B cell (primary cell): ENCODE measurements around the gene CD44. TPM values are rescaled to one million over a fixed set of nuclear protein-coding genes. Genes with fewer than 3 reads are reported as not detected.

Experiments used
- ATAC-seq: fragments of 200-7000 bp; cut with Tn5 transposase; one replicate; pipeline ENCODE4 v1.10.0; 2021; ENCODE audit warnings: low read depth, mild to moderate bottlenecking, moderate number of reproducible peaks, moderate library complexity
- CTCF ChIA-PET: fragments of 350-600 bp; sonication (Branson Sonifier 250); formaldehyde crosslinking; loops from one replicate; lab custom pipeline; 2021; ENCODE audit warnings: antibody characterized with exemption, inconsistent platforms; lab: Charles Lee
- POLR2A ChIA-PET: fragments of 350-600 bp; sonication (Branson Sonifier 250); formaldehyde crosslinking; loops from one replicate; lab custom pipeline; 2021; ENCODE audit warnings: antibody characterized with exemption; lab: Charles Lee
- DNase-seq: peaks from one replicate; pipeline ENCODE4 v3.0.0; 2013
- H2AFZ ChIP-seq: 2 replicates; pipeline ENCODE4 v1.6.1; 2012; ENCODE audit warnings: mild to moderate bottlenecking, low read depth, low read length; ENCODE audit not compliant: insufficient read depth, poor library complexity, severe bottlenecking
- H3K27ac ChIP-seq, 2 donors: 1 replicate in 1 of 2; 2 replicates in 1 of 2; pipeline ENCODE4 v1.5.1; 2012 to 2013; ENCODE audit warnings: low read length in 2 of 2, mild to moderate bottlenecking in 2 of 2, moderate library complexity in 1 of 2
- H3K27me3 ChIP-seq, 4 experiments: fragments of 200-600 bp in 1 of 4; sonication (generic) in 1 of 4; replicated peaks in 1 of 4; 1 replicate in 2 of 4; 2 replicates in 2 of 4; pipeline versions ENCODE4 v1.6.1 to v1.7.0; 2013 to 2016; ENCODE audit warnings: low read length in 3 of 4, mild to moderate bottlenecking in 2 of 4, mixed read lengths in 1 of 4, moderate library complexity in 1 of 4; ENCODE audit not compliant: insufficient read depth in 4 of 4, control insufficient read depth in 3 of 4; ENCODE audit errors: control extremely low read depth in 1 of 4
- H3K36me3 ChIP-seq, 2 experiments: replicated peaks in 1 of 2; 1 replicate in 1 of 2; 2 replicates in 1 of 2; pipeline versions ENCODE4 v1.6.1 to v1.7.1; 2013; ENCODE audit warnings: low read length in 1 of 2; ENCODE audit not compliant: insufficient read depth in 2 of 2, control insufficient read depth in 1 of 2; ENCODE audit errors: control extremely low read depth in 1 of 2, extremely low read depth in 1 of 2
- H3K4me1 ChIP-seq, 2 donors: fragments of 200-600 bp in 1 of 2; sonication (generic) in 1 of 2; 1 replicate in 1 of 2; 2 replicates in 1 of 2; pipeline versions ENCODE4 v1.5.1 to v1.6.1; 2013 to 2017; ENCODE audit warnings: low read length in 2 of 2; ENCODE audit not compliant: control insufficient read depth in 2 of 2, insufficient read depth in 2 of 2
- H3K4me2 ChIP-seq: replicated peaks from 2 replicates; pipeline ENCODE3; 2012; ENCODE audit warnings: mild to moderate bottlenecking, low read depth, low read length; ENCODE audit not compliant: poor library complexity, severe bottlenecking
- H3K4me3 ChIP-seq, 5 experiments: fragments of 200-600 bp in 1 of 5; sonication (generic) in 1 of 5; 1 replicate in 3 of 5; 2 replicates in 2 of 5; pipeline versions ENCODE4 v1.5.1 to v1.7.0; 2011 to 2016; ENCODE audit warnings: low read length in 4 of 5, mild to moderate bottlenecking in 4 of 5, low read depth in 2 of 5, control low read depth in 1 of 5, moderate library complexity in 1 of 5; ENCODE audit not compliant: insufficient read depth in 1 of 5; ENCODE audit errors: control extremely low read depth in 1 of 5, extremely low read depth in 1 of 5
- H3K79me2 ChIP-seq: fragments of 200-600 bp; sonication (generic); one replicate; pipeline ENCODE4 v1.6.0; 2016; ENCODE audit warnings: low read length; ENCODE audit not compliant: control insufficient read depth, insufficient read depth
- H3K9ac ChIP-seq: fragments of 200-600 bp; sonication (generic); 2 replicates; pipeline ENCODE4 v1.6.1; 2017; ENCODE audit warnings: mild to moderate bottlenecking, low read length, moderate library complexity
- H3K9me3 ChIP-seq, 3 donors: one replicate each; pipeline versions ENCODE4 v1.6.1 to v1.7.1; 2013; ENCODE audit warnings: low read length in 2 of 3; ENCODE audit not compliant: control insufficient read depth in 2 of 3, insufficient read depth in 1 of 3; ENCODE audit errors: control extremely low read depth in 1 of 3
- H4K20me1 ChIP-seq: 2 replicates; pipeline ENCODE4 v1.6.0; 2012; ENCODE audit warnings: mild to moderate bottlenecking, low read length; ENCODE audit not compliant: insufficient read depth, control insufficient read depth, poor library complexity, severe bottlenecking
- H3K27ac Mint-ChIP-seq: one replicate; pipeline ENCODE4 v1.8.0; 2021; ENCODE audit warnings: mixed read lengths
- H3K27me3 Mint-ChIP-seq: one replicate; pipeline ENCODE4 v1.8.0; 2021; ENCODE audit warnings: mixed read lengths
- H3K4me1 Mint-ChIP-seq: one replicate; pipeline ENCODE4 v1.8.0; 2021; ENCODE audit warnings: mixed read lengths
- H3K4me3 Mint-ChIP-seq: one replicate; pipeline ENCODE4 v1.8.0; 2021; ENCODE audit warnings: mixed read lengths
- H3K9me3 Mint-ChIP-seq: one replicate; pipeline ENCODE4 v1.8.0; 2022; ENCODE audit warnings: mixed read lengths; ENCODE audit not compliant: insufficient read depth
- CTCF ChIP-seq: fragments of 200-600 bp; IDR thresholded peaks from one replicate; pipeline ENCODE4 v1.8.0; 2022; ENCODE audit warnings: antibody characterized with exemption, mild to moderate bottlenecking
- EZH2 ChIP-seq: IDR thresholded peaks from 2 replicates; pipeline ENCODE4 v1.6.1; 2012; ENCODE audit warnings: borderline replicate concordance, low read depth, mild to moderate bottlenecking, moderate library complexity, low read length; ENCODE audit not compliant: insufficient read depth, poor library complexity, severe bottlenecking
- WGBS: methylation state at CpG from one replicate; pipeline ENCODE4 v1.1.5; 2013; ENCODE audit warnings: missing lambda C conversion rate; ENCODE audit not compliant: insufficient coverage; 5-methylcytosine and 5-hydroxymethylcytosine counted together
- intact Hi-C: fragments of 100-400 bp; cut with micrococcal nuclease; formaldehyde crosslinking; loops from one replicate; pipeline ENCODE4 v1.10.0; 2022
- polyA plus RNA-seq: library from polyadenylated mRNA; depleted of rRNA; stranded (reverse); fragments of >200 nt; gene quantifications from 2 replicates; pipeline ENCODE4 v1.2.3, GENCODE V29; 2012
- total RNA-seq, 2 donors: library from RNA; stranded (reverse); fragments of 120-200 nt in 1 of 2; gene quantifications; 1 replicate in 1 of 2; 2 replicates in 1 of 2; pipeline versions ENCODE4 v1.2.3 to v1.2.4, GENCODE V29; 2013 to 2022

The CD44 gene
- total and polyA plus RNA-seq, 2 donors (not counting 1 experiment from before 2014, with no cell fraction given), result 261 to 896 TPM

GRCh38 chr11:35157814-35158700 is 19.1 kb downstream of the CD44 start:
- peaks cover 95% of the 10 kb centered on the region for H3K4me1 Mint-ChIP-seq
- H3K9me3 Mint-ChIP-seq, result peaks cover 3% of the 10 kb centered on the region
- H3K4me1 ChIP-seq, result peaks cover 85 to 91% of the 10 kb centered on the region in 2 donors
- H3K4me3 Mint-ChIP-seq, result peak overlapping the region; percentile 13
- no peak for TF ChIP-seq CTCF
- TF ChIP-seq EZH2, result no peak
- peak overlapping the region; percentile 4 for H3K4me2 ChIP-seq
- H3K27ac ChIP-seq, result peak overlapping the region; percentile 2 to 98
- ChIA-PET CTCF (interaction anchor here (3.7 kb wide), 1 partner anchor 14 kb away, joined by 12 read pairs; no protein-coding TSS in a partner anchor), POLR2A (no interaction called here)
- H3K36me3 ChIP-seq, result peaks cover 0 to 47% of the 10 kb centered on the region in 2 experiments
- WGBS, result 100% methylated on average over 1 of the region's 12 CpGs
- H2AFZ ChIP-seq, result no peak overlapping the region
- no peaks in the 10 kb centered on the region for H3K27me3 ChIP-seq
- H3K79me2 ChIP-seq, result peaks cover 100% of the 10 kb centered on the region
- intact Hi-C loops, result no loop called here
- H3K27ac Mint-ChIP-seq, result peak overlapping the region; percentile 61
- H3K27me3 Mint-ChIP-seq, result no peaks in the 10 kb centered on the region
- ATAC-seq, result no peak
- no peaks in the 10 kb centered on the region for H3K9me3 ChIP-seq
- H4K20me1 ChIP-seq, result peaks cover 42% of the 10 kb centered on the region
- no peak overlapping the region for H3K4me3 ChIP-seq
- DNase-seq, result no peak
- no peak overlapping the region for H3K9ac ChIP-seq
